IMR-90 (cell line): ENCODE results near the gene ADGRB3. TPM values are rescaled to one million over a fixed set of nuclear protein-coding genes. Genes with fewer than 3 reads are reported as not detected.

Experiments
- ATAC-seq: fragments of 200-7000 bp; cut with Tn5 transposase; 2 replicates; pipeline ENCODE4 v1.9.1; 2020; ENCODE audit warnings: low read depth, mild to moderate bottlenecking, moderate library complexity
- BruUV-seq: library from RNA; stranded (reverse); fragments of 400-500 nt; replicated peaks from 2 replicates; lab custom pipeline; 2021; lab: Mats Ljungman, UMichigan
- CTCF ChIA-PET: fragments of 300-600 bp; formaldehyde crosslinking; extraction: SDS; loops from one replicate; lab custom pipeline; 2021; ENCODE audit warnings: antibody characterized with exemption; lab: Yijun Ruan, JAX
- POLR2A ChIA-PET: fragments of 300-600 bp; sonication (Branson Sonifier 250); formaldehyde crosslinking; loops from one replicate; lab custom pipeline; 2022; ENCODE audit warnings: antibody characterized with exemption; ENCODE audit not compliant: unreplicated experiment; lab: Charles Lee
- DNase-seq: peaks from one replicate; pipeline ENCODE4 v3.0.0; 2013
- H2AFZ ChIP-seq: replicated peaks from 2 replicates; pipeline ENCODE3; 2013; ENCODE audit warnings: low read length, mild to moderate bottlenecking; ENCODE audit not compliant: poor library complexity
- H2AK5ac ChIP-seq: 2 replicates; pipeline ENCODE4 v1.6.1; 2013; ENCODE audit warnings: low read depth, low read length, inconsistent platforms
- H2AK9ac ChIP-seq: replicated peaks from 2 replicates; pipeline ENCODE3; 2013; ENCODE audit warnings: mild to moderate bottlenecking, low read depth, low read length, moderate library complexity; ENCODE audit not compliant: poor library complexity
- H2BK120ac ChIP-seq: 2 replicates; pipeline ENCODE4 v1.6.1; 2013; ENCODE audit warnings: low read depth, low read length, inconsistent platforms
- H2BK15ac ChIP-seq: 3 replicates; pipeline ENCODE4 v1.6.1; 2013; ENCODE audit warnings: low read depth, low read length, inconsistent platforms
- H2BK20ac ChIP-seq: 2 replicates; pipeline ENCODE4 v1.6.1; 2013; ENCODE audit warnings: low read depth, mild to moderate bottlenecking, inconsistent platforms, low read length, moderate library complexity
- H2BK5ac ChIP-seq: 2 replicates; pipeline ENCODE4 v1.6.1; 2013; ENCODE audit warnings: mild to moderate bottlenecking, low read depth, low read length, inconsistent platforms; ENCODE audit not compliant: poor library complexity, severe bottlenecking
- H3K14ac ChIP-seq: replicated peaks from 2 replicates; pipeline ENCODE4 v1.6.1; 2013; ENCODE audit warnings: low read depth, low read length, inconsistent platforms
- H3K18ac ChIP-seq: 2 replicates; pipeline ENCODE4 v1.6.1; 2013; ENCODE audit warnings: low read depth, low read length, control low read depth
- H3K23ac ChIP-seq: 2 replicates; pipeline ENCODE4 v1.6.1; 2013; ENCODE audit warnings: low read depth, low read length, inconsistent platforms
- H3K27ac ChIP-seq: 2 replicates; pipeline ENCODE4 v1.5.1; 2013; ENCODE audit warnings: mild to moderate bottlenecking, control low read depth, low read length; ENCODE audit not compliant: insufficient read depth
- H3K27me3 ChIP-seq: 2 replicates; pipeline ENCODE4 v1.6.1; 2013; ENCODE audit warnings: low read length; ENCODE audit not compliant: control insufficient read depth, insufficient read depth
- H3K36me3 ChIP-seq: 2 replicates; pipeline ENCODE4 v1.6.1; 2013; ENCODE audit warnings: low read length, mixed read lengths; ENCODE audit not compliant: control insufficient read depth, insufficient read depth
- H3K4ac ChIP-seq: 2 replicates; pipeline ENCODE4 v1.6.1; 2013; ENCODE audit warnings: low read depth, low read length, inconsistent platforms
- H3K4me1 ChIP-seq: 2 replicates; pipeline ENCODE4 v1.6.1; 2013; ENCODE audit warnings: low read length, mixed read lengths; ENCODE audit not compliant: control insufficient read depth, insufficient read depth
- H3K4me2 ChIP-seq: 2 replicates; pipeline ENCODE4 v1.6.1; 2013; ENCODE audit warnings: low read depth, mild to moderate bottlenecking, control low read depth, low read length, moderate library complexity
- H3K4me3 ChIP-seq: 2 replicates; pipeline ENCODE4 v1.5.1; 2013; ENCODE audit warnings: low read depth, mild to moderate bottlenecking, control low read depth, low read length, moderate library complexity; ENCODE audit not compliant: insufficient read depth
- H3K56ac ChIP-seq: 2 replicates; pipeline ENCODE4 v1.6.1; 2013; ENCODE audit warnings: low read length, inconsistent platforms; ENCODE audit not compliant: insufficient read depth; ENCODE audit errors: extremely low read depth
- H3K79me1 ChIP-seq, 2 experiments: 2 replicates each; pipeline ENCODE4 v1.6.1; 2013; ENCODE audit warnings: low read length in 2 of 2, inconsistent platforms in 1 of 2, low read depth in 1 of 2
- H3K9ac ChIP-seq: 2 replicates; pipeline ENCODE4 v1.6.1; 2013; ENCODE audit warnings: low read depth, low read length, control low read depth
- H3K9me1 ChIP-seq: 2 replicates; pipeline ENCODE4 v1.6.1; 2013; ENCODE audit warnings: low read length, inconsistent platforms; ENCODE audit not compliant: insufficient read depth
- H3K9me3 ChIP-seq: 2 replicates; pipeline ENCODE4 v1.6.1; 2013; ENCODE audit warnings: low read length; ENCODE audit not compliant: control insufficient read depth, insufficient read depth
- H4K20me1 ChIP-seq: 2 replicates; pipeline ENCODE4 v1.6.1; 2013; ENCODE audit warnings: low read length, inconsistent platforms; ENCODE audit not compliant: insufficient read depth
- H4K5ac ChIP-seq: 2 replicates; pipeline ENCODE4 v1.6.1; 2013; ENCODE audit warnings: mild to moderate bottlenecking, low read depth, low read length, control low read depth
- H4K8ac ChIP-seq, 2 experiments: 2 replicates each; pipeline ENCODE4 v1.6.1; 2013; ENCODE audit warnings: low read depth in 2 of 2, low read length in 2 of 2, control low read depth in 1 of 2, inconsistent platforms in 1 of 2
- H4K91ac ChIP-seq: 2 replicates; pipeline ENCODE4 v1.6.1; 2013; ENCODE audit warnings: low read depth, low read length, inconsistent platforms; ENCODE audit not compliant: insufficient read depth
- ELK1 ChIP-seq: fragments of 150-350 bp; IDR thresholded peaks from 2 replicates; pipeline ENCODE4 v1.6.1; 2016; ENCODE audit warnings: low read depth, mild to moderate bottlenecking, low read length, moderate library complexity, borderline replicate concordance
- WGBS, 2 experiments: methylation state at CpG; one replicate each; pipeline versions ENCODE4 v1.1.5 to v1.1.7; 2013; ENCODE audit warnings: missing lambda C conversion rate in 2 of 2; ENCODE audit not compliant: insufficient read length in 1 of 2; ENCODE audit errors: extremely low coverage in 2 of 2; 5-methylcytosine and 5-hydroxymethylcytosine counted together
- dilution Hi-C: fragments of 300-500 bp; cut with HindIII; formaldehyde crosslinking; loops from one replicate; pipeline ENCODE4 v1.14.3; 2018; ENCODE audit warnings: low sequenced_read_pairs; ENCODE audit not compliant: unreplicated experiment
- in situ Hi-C: fragments of 300-500 bp; cut with MboI; formaldehyde crosslinking; loops from 3 replicates; pipeline ENCODE4 v1.14.3; 2019; ENCODE audit warnings: low sequenced_read_pairs, inconsistent platforms, mixed read lengths
- intact Hi-C: fragments of 100-400 bp; cut with micrococcal nuclease; formaldehyde crosslinking; loops from 2 replicates; pipeline ENCODE4 v1.10.0; 2022
- polyA plus RNA-seq, 3 experiments: library from polyadenylated mRNA; depleted of rRNA; stranded (reverse); fragments of >200 nt; gene quantifications; 2 replicates each; pipeline ENCODE4 v1.2.3, GENCODE V29; 2012; ENCODE audit warnings: low replicate concordance in 1 of 3
- total RNA-seq: library from RNA; depleted of rRNA; stranded (reverse); fragments of >200 nt; gene quantifications from 2 replicates; pipeline ENCODE4 v1.2.3, GENCODE V29; 2012

The ADGRB3 gene
- total and polyA plus RNA-seq, 2 of the 4 experiments (the other 2 are of a cell fraction): not detected

- Histone ChIP-seq H3K14ac (no peak overlapping the region), H3K4ac (no peak overlapping the region), H2BK5ac (no peak overlapping the region), H3K4me1 (no peaks in the 10 kb centered on the region), H3K18ac (no peak overlapping the region), H3K27me3 (no peaks in the 10 kb centered on the region), H4K5ac (no peak overlapping the region), H3K9me1 (no peaks in the 10 kb centered on the region), H4K91ac (no peak overlapping the region), H3K9me3 (no peaks in the 10 kb centered on the region), H4K8ac (no peak overlapping the region), H2BK120ac (no peak overlapping the region), H3K56ac (no peak overlapping the region), H3K4me2 (no peak overlapping the region), H3K9ac (no peak overlapping the region), H3K4me3 (no peak overlapping the region), H3K79me1 (no peaks in the 10 kb centered on the region), H3K23ac (no peak overlapping the region), H3K27ac (no peak overlapping the region), H2AK5ac (no peak overlapping the region), H3K36me3 (no peaks in the 10 kb centered on the region), H2AFZ (no peak overlapping the region), H2BK20ac (no peak overlapping the region), H4K20me1 (no peaks in the 10 kb centered on the region), H2AK9ac (no peak overlapping the region), H2BK15ac (no peak overlapping the region)
- in situ Hi-C loops: no loop called here
- no peak for TF ChIP-seq ELK1
- no peak for DNase-seq
- no CpG with 5 or more reads among the region's 2 CpGs for WGBS, 2 experiments
- ChIA-PET POLR2A (no interaction called here), CTCF (interaction anchor here (0.5 kb wide), 1 partner anchor 21 kb away, joined by 3 read pairs; no protein-coding TSS in a partner anchor)
- no TSS peak for BruUV-seq
- dilution Hi-C loops: no loop called here
- ATAC-seq: no peak
- intact Hi-C loops: no loop called here
Measured at GRCh38 chr6:68988698-68989097, 353.6 kb downstream of the ADGRB3 start.
